OCI-LY1 (cell line): ENCODE results near the gene PARD6A.

Experiments used
- H2AFZ ChIP-seq: fragments of 200-600 bp; sonication (generic), shearing (Covaris generic); 2 replicates; pipeline ENCODE4 v1.6.0; 2014; ENCODE audit warnings: antibody characterized with exemption, mild to moderate bottlenecking, low read length
- H3F3A ChIP-seq: fragments of 200-600 bp; sonication (generic), shearing (Covaris generic); 2 replicates; pipeline ENCODE4 v1.6.0; 2014; ENCODE audit warnings: mild to moderate bottlenecking, antibody characterized with exemption, low read length, moderate library complexity; ENCODE audit not compliant: insufficient read depth
- H3K27ac ChIP-seq: fragments of 200-600 bp; sonication (generic); 2 replicates; pipeline ENCODE4 v1.5.1; 2014; ENCODE audit warnings: low read length, mixed run types, mild to moderate bottlenecking, low read depth; ENCODE audit not compliant: poor library complexity, severe bottlenecking
- H3K27me3 ChIP-seq: fragments of 200-600 bp; sonication (generic); 2 replicates; pipeline ENCODE4 v1.6.0; 2014; ENCODE audit warnings: antibody characterized with exemption, mild to moderate bottlenecking, low read length, moderate library complexity; ENCODE audit not compliant: insufficient read depth
- H3K36me3 ChIP-seq: fragments of 200-600 bp; sonication (generic); 2 replicates; pipeline ENCODE4 v1.6.1; 2014; ENCODE audit warnings: mild to moderate bottlenecking, antibody characterized with exemption, low read length, moderate library complexity, mixed read lengths; ENCODE audit not compliant: insufficient read depth
- H3K4me1 ChIP-seq: fragments of 200-600 bp; sonication (generic); 2 replicates; pipeline ENCODE4 v1.5.1; 2014; ENCODE audit warnings: mild to moderate bottlenecking, low read length, moderate library complexity; ENCODE audit not compliant: insufficient read depth, severe bottlenecking
- H3K4me2 ChIP-seq: fragments of 200-600 bp; sonication (generic), shearing (Covaris generic); 2 replicates; pipeline ENCODE4 v1.6.1; 2014; ENCODE audit warnings: low read length
- H3K4me3 ChIP-seq: fragments of 200-600 bp; sonication (generic); 2 replicates; pipeline ENCODE4 v1.5.1; 2014; ENCODE audit warnings: low read length, low read depth, mild to moderate bottlenecking, mixed read lengths; ENCODE audit not compliant: poor library complexity, severe bottlenecking
- H3K79me2 ChIP-seq: fragments of 200-600 bp; shearing (Covaris generic); 2 replicates; pipeline ENCODE4 v1.6.1; 2016; ENCODE audit warnings: mixed run types, low read length, mixed read lengths; ENCODE audit not compliant: insufficient read depth
- H3K9ac ChIP-seq: fragments of 200-600 bp; sonication (generic), shearing (Covaris generic); 2 replicates; pipeline ENCODE4 v1.6.1; 2014; ENCODE audit warnings: mild to moderate bottlenecking, low read length, mixed read lengths
- H3K9me2 ChIP-seq: fragments of 200-600 bp; sonication (generic), shearing (Covaris generic); 2 replicates; pipeline ENCODE4 v1.6.1; 2014; ENCODE audit warnings: low read depth, mild to moderate bottlenecking, low read length, mixed read lengths
- H3K9me3 ChIP-seq: fragments of 200-600 bp; shearing (Covaris generic); 2 replicates; pipeline ENCODE4 v1.6.1; 2014; ENCODE audit warnings: low read length, mixed read lengths
- H4K20me1 ChIP-seq: fragments of 200-600 bp; sonication (generic), shearing (Covaris generic); 2 replicates; pipeline ENCODE4 v1.6.0; 2016; ENCODE audit warnings: mild to moderate bottlenecking, low read length; ENCODE audit not compliant: insufficient read depth
- EZH2 ChIP-seq: fragments of 200-600 bp; sonication (generic), shearing (Covaris generic); IDR thresholded peaks from 2 replicates; pipeline ENCODE4 v1.8.0; 2017; ENCODE audit warnings: borderline replicate concordance, mixed run types, mild to moderate bottlenecking, antibody characterized with exemption, low read length, moderate library complexity, mixed read lengths
- TF ChIP-seq, protein P1 (sequence below): fragments of 200-600 bp; sonication (generic), shearing (Covaris generic); IDR thresholded peaks from 2 replicates; pipeline ENCODE4 v1.5.1; 2017; ENCODE audit warnings: mild to moderate bottlenecking, antibody characterized with exemption, low read length, moderate library complexity, mixed read lengths

Gene PARD6A

DNA sequence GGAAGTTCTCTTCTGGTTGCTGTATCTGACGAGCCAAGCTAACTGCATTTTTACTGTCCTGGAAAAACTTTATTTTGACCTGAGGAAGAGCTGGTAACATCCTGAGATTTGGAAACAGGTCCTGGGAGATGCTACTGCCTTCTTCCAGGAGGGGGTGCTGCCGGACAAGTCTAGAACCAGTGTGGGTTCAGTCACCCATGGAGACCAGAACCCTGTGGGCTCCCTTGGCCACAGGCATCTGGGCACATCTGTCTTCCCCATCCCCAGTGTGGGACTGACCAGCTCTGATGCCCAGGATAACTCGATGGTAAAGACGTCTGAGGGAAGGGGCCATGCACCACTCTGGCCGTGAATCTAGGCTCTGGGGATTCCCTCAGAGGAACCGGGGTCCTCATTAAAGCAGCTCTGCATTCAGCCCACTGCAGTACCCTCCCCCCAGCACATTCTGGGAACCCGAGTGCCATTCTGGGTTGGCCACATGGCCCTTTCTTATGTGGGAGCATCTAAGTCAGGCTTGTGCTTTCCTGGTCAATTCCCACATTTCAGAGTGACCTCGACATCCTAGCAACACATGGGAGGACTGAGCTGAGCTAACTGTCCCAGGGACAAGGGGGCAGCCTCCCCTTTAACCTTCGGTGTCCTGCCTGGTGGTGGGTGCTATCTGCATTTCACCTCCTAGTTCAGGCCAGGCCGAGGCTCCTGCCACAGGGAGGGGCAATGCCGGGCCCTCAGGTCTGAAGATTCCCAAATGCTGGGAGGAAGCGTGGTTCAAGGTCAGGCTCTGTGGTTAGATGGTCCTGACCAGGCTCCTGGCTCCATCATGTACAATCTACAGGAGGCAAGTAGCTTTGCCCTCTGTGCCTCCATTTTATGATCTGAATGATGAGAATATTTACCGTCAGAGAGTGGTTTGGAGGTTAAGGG lies 12.2 kb downstream of the PARD6A start:
- Histone ChIP-seq H4K20me1 (no peaks in the 10 kb centered on the region), H3K4me3 (no peak overlapping the region), H3K9me2 (no peaks in the 10 kb centered on the region), H3K4me2 (no peak overlapping the region), H3F3A (no peaks in the 10 kb centered on the region), H3K9me3 (no peaks in the 10 kb centered on the region), H2AFZ (no peak overlapping the region), H3K36me3 (peaks cover 6% of the 10 kb centered on the region; the same call in 1 of the 2 replicates), H3K9ac (no peak overlapping the region), H3K27ac (no peak overlapping the region), H3K79me2 (no peaks in the 10 kb centered on the region), H3K4me1 (peaks cover 28% of the 10 kb centered on the region), H3K27me3 (no peaks in the 10 kb centered on the region)
- TF ChIP-seq EZH2, result no peak
- TF ChIP-seq, protein P1, sequence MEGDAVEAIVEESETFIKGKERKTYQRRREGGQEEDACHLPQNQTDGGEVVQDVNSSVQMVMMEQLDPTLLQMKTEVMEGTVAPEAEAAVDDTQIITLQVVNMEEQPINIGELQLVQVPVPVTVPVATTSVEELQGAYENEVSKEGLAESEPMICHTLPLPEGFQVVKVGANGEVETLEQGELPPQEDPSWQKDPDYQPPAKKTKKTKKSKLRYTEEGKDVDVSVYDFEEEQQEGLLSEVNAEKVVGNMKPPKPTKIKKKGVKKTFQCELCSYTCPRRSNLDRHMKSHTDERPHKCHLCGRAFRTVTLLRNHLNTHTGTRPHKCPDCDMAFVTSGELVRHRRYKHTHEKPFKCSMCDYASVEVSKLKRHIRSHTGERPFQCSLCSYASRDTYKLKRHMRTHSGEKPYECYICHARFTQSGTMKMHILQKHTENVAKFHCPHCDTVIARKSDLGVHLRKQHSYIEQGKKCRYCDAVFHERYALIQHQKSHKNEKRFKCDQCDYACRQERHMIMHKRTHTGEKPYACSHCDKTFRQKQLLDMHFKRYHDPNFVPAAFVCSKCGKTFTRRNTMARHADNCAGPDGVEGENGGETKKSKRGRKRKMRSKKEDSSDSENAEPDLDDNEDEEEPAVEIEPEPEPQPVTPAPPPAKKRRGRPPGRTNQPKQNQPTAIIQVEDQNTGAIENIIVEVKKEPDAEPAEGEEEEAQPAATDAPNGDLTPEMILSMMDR, result peak; percentile 92

DNA sequence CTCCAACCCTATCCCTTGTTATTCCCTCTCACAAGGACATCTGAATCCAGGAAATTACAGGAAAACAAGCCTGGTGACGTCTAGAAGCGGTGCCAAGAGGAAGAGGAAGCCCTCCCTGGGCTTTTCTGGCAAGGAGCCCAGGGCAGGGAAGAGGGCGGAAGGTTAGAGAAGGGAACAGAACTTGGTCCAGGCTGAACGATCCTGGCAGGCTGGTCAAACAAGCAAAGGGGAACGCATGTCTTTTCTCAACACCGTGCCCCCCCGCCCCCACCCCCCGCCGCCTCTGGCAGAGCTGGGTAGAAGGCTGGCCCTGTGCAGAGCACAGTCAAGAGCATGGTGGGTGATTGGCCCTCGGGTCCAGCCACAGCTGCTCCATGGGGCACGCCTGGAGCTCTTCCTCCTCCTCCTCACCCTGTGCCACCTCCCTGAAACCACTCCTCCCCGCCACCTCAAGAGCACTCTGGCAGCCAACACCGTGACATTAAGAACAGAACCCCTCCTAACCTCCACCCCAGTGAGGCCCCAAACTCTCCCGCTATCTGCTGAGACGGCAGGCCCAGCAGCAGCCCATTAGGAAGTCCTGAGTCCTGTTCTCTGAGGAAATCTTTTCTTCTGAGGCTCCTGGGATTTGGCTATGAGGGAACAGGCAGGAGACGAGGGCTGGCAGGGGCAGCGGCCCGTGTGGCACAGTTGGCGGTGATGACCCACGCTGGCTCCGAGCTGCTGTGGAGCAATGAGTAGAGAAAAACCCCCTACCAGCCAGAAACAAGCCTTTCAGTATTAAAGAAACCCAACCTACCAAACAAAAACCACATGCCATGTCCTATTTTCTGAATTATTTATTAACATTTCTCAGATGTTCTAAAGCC lies 13.2 kb downstream of the PARD6A start:
- Histone ChIP-seq H3K27ac (no peak overlapping the region), H3K4me2 (no peak overlapping the region), H3K27me3 (no peaks in the 10 kb centered on the region), H3K4me1 (peaks cover 18% of the 10 kb centered on the region), H2AFZ (no peak overlapping the region), H3K4me3 (no peak overlapping the region), H3K36me3 (peaks cover 6% of the 10 kb centered on the region; the same call in 1 of the 2 replicates), H3F3A (no peaks in the 10 kb centered on the region), H4K20me1 (no peaks in the 10 kb centered on the region), H3K79me2 (no peaks in the 10 kb centered on the region), H3K9me3 (no peaks in the 10 kb centered on the region), H3K9ac (no peak overlapping the region), H3K9me2 (no peaks in the 10 kb centered on the region)
- TF ChIP-seq EZH2, result no peak
- TF ChIP-seq, protein P1, result no peak

DNA sequence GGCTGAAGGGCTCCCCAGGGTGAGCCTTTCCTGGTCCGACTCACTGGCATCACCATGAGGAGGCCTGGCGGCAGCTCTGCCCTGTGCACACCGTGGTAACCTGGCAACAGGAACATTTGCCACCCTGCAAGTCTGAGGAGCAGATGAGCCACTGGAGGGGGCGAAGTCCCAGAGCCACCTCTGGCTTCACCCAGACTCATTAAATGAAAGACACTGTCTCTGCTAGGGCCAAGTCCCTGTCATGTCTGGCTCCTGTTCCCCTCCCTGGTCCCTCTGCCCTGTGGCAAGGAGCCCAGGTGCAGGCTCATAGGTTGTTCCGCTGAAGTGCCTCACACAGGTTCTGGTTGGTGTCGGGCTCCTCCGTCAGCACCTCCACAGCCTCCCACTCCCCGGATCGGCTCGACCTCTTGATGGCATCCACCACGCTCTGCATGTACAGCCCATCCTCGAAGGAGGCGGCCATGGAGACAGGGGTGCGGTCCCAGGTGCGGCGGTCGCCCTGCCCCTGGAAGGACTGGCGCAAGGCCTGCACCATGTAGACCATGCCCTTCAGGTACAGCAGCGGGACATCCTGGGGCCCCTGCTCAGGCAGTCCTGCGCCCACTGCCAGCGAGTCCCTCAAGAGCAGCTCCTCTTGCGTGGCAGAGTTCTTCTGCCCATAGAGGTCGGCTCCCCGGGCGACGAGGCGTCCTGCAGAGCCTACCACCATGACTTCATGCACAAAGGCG lies 14.3 kb downstream of the PARD6A start:
- no peak overlapping the region for H2AFZ ChIP-seq
- H3F3A ChIP-seq, result no peaks in the 10 kb centered on the region
- no peak overlapping the region for H3K4me3 ChIP-seq
- no peaks in the 10 kb centered on the region for H3K27me3 ChIP-seq
- H3K36me3 ChIP-seq, result peaks cover 6% of the 10 kb centered on the region; the same call in 1 of the 2 replicates
- no peak for TF ChIP-seq EZH2
- TF ChIP-seq, protein P1, result no peak
- H3K4me1 ChIP-seq, result peaks cover 18% of the 10 kb centered on the region
- H3K79me2 ChIP-seq, result no peaks in the 10 kb centered on the region
- H3K27ac ChIP-seq, result no peak overlapping the region
- no peaks in the 10 kb centered on the region for H3K9me2 ChIP-seq
- H3K9me3 ChIP-seq, result no peaks in the 10 kb centered on the region
- no peak overlapping the region for H3K4me2 ChIP-seq
- no peak overlapping the region for H3K9ac ChIP-seq
- no peaks in the 10 kb centered on the region for H4K20me1 ChIP-seq
